HTR-8/SVneo (cell line): ENCODE results near the gene BMAL2.

Experiments
- DNase-seq: peaks from one replicate; pipeline ENCODE4 v3.0.0; 2011; ENCODE audit warnings: low spot score, mixed read lengths; ENCODE audit not compliant: insufficient read length
- FAIRE-seq: peaks from 2 replicates; lab custom pipeline; 2011; peaks lifted over from hg19 to GRCh38; lab: Jason Lieb, UNC

BMAL2 gene, protein sequence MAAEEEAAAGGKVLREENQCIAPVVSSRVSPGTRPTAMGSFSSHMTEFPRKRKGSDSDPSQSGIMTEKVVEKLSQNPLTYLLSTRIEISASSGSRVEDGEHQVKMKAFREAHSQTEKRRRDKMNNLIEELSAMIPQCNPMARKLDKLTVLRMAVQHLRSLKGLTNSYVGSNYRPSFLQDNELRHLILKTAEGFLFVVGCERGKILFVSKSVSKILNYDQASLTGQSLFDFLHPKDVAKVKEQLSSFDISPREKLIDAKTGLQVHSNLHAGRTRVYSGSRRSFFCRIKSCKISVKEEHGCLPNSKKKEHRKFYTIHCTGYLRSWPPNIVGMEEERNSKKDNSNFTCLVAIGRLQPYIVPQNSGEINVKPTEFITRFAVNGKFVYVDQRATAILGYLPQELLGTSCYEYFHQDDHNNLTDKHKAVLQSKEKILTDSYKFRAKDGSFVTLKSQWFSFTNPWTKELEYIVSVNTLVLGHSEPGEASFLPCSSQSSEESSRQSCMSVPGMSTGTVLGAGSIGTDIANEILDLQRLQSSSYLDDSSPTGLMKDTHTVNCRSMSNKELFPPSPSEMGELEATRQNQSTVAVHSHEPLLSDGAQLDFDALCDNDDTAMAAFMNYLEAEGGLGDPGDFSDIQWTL

DNA sequence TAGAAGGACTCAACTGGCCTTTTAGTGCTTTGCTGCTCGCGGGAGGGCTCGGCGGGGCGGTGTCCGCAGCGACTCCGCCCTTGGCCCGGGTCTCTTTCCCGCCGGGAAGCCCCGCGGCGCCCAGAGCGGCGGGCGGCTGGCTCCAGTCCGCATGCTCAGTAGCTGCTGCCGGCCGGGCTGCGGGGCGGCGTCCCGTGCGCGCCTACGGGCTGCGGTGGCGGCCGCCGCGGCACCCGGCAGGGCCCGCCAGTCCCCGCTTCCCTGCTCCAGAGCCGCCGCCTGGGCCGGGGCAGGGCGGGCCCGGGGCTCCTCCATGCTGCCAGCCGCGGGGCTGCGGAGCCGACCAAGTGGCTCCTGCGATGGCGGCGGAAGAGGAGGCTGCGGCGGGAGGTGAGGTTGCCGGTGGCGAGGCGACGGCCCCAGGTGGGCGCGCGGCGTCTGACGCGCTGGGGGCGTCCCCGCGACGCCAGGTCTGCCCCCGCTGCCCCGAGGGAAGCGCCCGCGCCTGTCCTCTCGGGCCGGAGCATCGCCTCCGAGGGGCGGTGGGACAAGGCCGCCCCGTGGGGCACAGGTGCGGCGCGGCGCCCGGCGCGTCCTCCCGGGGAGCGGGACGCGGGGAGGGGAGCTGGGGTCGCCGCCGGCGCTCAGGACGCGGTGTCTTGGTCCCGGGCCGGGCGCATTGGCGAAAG is at the start of gene BMAL2:
Gene BMAL2, plus strand, starts transcription at position 123 of the 689 bp plus-strand sequence. Its CDS starts 237 bp downstream, at position 360.
- DNase-seq (peak; percentile 53), FAIRE-seq (no peak)

DNA sequence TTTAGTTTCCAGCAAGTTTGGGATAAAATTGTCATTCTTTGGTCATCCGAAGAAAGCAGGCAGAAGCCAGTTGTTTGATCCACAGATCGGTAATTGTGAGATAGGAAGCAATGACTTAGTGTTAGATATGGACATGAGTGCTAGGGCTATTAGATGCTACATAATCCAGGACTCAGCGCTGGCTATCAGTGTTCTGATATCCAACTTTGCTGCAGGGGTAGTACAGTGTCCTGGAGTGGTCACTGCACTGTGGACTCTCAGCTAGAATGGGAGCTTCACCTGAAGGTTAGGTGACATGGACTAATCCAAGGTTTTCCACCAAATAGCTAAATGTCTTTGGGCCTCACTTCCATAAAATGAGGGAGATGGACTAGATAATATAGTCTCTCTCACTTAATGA is 48.6 kb upstream of the BMAL2 start:
- peak; percentile 64 for FAIRE-seq
- no peak for DNase-seq

DNA sequence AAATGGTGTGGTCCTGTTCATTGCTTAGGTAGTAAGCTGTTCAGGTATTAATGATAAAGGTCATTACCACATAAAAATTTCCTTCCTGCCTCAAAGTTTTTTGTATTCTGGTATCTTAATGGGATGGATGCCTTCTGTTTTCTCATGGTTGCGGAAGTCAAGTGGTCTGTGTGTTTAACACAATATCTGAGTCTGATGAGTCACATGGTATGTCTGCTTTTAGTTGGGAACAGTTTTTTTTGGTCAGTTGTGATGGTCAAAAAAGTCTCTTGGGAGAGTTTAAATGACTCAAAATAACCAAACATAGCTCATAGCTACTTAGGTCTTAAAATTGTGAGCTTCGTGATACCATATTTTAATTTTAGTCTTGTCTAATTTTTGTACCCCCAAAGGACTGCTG is 47.9 kb upstream of the BMAL2 start:
- no peak for FAIRE-seq
- DNase-seq = no peak

DNA sequence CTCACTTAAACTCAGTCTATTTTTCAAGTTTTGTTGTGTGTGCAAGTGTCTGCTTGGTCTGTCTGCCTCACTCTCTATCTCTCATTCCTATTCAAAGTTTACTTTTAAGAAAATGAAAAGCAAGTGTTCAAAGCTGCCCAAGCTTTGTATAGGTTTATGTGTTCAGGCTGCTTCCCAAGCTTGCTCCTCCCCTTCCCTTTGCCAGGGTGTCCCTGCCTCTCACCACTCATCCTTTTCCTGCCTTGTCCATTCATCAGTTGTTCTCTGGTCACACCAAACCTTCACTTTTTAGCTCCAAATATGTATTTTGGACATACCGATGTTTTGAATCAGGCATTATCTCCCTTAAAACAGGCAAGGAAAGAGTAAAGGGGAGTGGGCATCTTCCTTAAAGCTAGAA is 47.2 kb upstream of the BMAL2 start:
- FAIRE-seq = peak; percentile 76
- DNase-seq = no peak

DNA sequence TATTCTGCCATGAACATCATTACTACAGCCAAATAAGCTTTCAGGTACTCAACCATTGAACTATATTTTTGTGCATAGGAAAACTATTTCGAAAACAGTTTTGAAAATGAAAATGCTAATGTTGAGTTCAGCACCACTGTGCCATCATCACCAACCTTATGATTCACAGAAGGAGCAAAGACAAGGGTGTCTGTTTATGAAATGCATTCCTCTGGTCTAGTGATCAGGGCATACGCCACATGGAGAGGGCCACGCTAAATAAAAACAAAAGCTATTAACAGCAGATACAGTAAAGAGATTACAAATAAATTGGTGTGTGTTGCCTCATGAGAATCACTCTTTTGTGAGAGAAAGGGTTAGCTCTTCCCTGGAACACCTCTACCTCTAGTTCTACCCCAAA is 43.2 kb upstream of the BMAL2 start:
- FAIRE-seq (no peak), DNase-seq (no peak)

DNA sequence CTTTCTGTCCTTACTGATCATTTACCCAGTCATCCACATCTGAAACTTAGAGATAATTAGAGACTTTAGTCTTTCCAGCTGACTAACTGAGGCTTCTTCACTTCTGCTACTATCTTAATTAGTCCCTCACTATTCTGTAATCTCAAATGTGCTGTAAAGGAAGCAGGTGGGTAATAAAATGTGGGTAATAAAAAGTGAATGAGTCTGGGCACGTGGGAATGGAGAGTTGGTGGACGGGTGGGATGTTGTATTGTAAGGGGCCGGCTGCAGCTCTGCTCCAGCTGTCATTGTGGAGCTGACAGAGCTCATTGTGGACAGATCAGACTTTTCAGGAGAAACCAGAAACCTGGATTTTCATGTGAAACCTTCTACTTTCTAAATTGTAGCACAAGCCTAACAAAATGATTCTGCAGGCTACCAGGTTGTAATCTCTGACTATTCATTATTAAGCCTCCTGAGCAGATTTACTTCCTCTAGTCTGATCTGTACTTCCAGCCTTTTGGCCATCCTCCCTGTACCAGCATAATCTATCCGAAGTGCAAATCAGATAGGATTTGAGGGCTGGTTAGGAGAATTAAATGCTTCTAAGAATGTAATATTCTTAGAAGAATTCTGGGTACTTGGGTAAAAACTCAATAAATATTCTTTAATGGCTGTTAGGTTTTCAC is 42.0 kb upstream of the BMAL2 start:
- FAIRE-seq = peak; percentile 44
- no peak for DNase-seq

DNA sequence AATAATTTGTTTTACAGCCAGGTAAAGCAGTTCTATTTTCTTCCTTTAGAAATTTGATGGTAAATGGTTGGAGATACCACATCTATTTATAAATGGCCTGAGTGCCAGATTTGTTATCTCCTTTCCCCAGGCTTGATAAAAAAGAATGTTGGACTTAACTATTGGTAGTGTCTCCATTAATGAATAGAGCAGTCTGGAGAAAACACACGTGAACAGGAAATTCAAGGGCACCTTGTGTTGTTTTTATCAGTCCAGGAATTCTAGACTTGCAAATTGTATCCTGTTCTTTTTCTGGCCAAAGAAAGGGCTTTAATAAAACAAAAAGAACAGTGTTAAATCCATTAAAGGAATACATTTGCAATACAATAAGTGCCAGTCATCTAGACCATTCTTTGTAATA is 40.8 kb upstream of the BMAL2 start:
- FAIRE-seq = no peak

DNA sequence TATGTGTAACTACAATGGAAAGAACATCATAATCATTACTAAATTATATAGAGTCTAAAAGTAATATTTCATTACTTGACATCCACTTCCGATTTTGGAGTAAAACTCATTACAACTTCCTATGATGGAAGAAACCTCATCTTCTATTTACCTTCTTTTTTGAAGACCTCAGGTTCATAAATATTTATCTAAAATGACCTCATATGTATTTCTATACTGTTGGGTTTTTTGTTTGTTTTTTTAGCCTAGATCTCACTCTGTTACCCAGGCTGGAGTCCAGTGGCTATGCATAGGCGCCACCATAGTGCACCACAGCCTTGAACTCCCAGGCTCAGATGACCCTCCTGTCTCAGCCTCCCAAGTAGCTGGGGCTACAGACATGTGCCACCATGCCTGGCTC is 39.9 kb upstream of the BMAL2 start:
- FAIRE-seq = no peak

More for the DNA sequence above, 40.8 kb upstream of the BMAL2 start:
- no peak for DNase-seq

DNA sequence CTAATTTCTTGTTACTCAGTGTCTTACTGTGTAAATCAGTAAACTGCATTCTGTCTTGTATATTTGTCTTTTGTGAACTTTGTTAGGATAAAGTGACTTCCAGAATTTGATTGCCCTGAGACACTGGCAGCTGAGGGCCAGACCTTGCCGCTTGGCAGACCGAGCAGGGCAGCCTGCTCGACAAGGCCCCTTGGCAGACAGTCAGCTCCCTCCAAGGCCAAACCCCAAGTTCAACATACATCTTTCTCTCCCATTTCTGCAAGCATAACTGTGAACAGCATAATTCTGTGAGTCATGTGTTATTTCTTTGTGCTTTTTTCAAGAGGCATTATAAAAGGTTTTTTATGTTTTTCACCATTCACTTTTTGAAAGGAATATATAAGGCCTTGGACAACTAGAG is 39.2 kb upstream of the BMAL2 start:
- FAIRE-seq = peak; percentile 57
- no peak for DNase-seq

More for the DNA sequence above, 39.9 kb upstream of the BMAL2 start:
- DNase-seq = no peak

DNA sequence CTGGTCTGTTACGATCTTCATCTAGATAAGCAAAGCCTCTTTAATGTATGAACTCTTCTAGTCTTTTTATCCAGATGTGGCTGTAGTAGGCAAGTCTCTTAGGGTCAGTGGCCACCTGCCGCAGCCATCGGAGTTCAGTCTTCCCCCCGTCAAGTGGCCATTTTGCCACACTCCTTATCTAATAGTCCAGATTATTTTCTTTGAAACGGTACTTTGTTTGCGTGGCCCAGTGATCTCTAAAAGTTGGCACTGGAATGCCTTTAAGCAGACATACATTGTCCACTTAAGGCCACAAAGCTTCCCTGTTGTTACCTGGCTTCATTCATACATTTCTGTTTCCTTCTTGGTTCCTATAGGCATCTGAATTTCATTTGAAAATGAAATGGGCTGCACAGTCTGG is 36.0 kb upstream of the BMAL2 start:
- no peak for FAIRE-seq

DNA sequence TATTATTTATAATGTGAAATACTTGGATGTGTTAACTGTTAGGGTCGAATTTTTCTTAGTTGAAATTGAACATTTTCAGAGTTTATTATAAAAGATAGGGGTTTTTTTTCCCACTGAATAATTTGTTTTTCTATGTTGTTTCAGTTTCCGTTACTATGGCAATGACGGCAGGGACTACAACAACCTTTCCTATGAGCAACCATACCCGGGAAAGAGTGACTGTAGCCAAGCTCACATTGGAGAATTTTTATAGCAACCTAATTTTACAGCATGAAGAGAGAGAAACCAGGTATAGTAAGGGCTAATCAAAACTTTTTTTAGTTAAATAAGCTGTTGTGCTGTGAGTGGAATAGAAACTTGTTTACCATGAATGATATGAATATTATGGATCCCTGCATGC is 35.1 kb upstream of the BMAL2 start:
- DNase-seq = no peak
- no peak for FAIRE-seq

More for the DNA sequence above, 36.0 kb upstream of the BMAL2 start:
- no peak for DNase-seq

DNA sequence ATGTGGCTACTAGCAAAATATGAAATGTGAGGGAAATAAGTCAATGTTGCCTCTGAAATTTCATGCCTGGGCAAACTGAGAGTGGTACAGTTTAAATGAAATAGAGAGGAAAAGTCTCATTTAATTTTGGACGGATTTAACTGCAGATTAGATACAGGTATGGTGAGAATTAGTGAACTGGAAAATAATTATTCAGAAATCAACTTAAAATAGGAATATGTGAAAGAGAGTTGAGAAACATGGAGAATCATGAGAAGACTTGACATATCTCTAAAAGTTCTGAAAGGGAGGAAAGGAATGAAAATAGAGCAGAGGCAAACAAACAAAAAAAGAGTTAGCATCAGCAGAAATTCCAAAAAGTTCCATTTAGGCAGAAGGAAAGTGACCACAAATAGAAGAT is 33.5 kb upstream of the BMAL2 start:
- FAIRE-seq (no peak), DNase-seq (no peak)

DNA sequence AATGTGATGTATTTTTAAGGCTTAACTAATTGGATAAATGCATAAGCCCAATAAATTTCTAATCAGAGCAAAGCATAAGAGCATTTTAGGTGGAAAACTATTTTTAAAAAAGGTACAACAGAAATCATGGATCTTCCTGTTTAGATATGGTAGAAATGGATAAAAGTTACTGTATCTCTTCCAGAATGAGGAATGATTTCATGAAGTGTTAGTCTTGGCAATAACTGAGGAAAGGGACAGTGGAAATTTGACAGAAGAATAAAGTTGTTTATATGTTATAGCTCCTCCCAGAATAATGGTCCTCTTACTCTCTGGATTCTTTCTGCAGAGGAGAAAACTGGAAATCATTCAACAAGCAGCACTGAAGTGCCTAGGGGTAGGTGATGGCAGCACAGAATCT is 32.4 kb upstream of the BMAL2 start:
- no peak for DNase-seq

DNA sequence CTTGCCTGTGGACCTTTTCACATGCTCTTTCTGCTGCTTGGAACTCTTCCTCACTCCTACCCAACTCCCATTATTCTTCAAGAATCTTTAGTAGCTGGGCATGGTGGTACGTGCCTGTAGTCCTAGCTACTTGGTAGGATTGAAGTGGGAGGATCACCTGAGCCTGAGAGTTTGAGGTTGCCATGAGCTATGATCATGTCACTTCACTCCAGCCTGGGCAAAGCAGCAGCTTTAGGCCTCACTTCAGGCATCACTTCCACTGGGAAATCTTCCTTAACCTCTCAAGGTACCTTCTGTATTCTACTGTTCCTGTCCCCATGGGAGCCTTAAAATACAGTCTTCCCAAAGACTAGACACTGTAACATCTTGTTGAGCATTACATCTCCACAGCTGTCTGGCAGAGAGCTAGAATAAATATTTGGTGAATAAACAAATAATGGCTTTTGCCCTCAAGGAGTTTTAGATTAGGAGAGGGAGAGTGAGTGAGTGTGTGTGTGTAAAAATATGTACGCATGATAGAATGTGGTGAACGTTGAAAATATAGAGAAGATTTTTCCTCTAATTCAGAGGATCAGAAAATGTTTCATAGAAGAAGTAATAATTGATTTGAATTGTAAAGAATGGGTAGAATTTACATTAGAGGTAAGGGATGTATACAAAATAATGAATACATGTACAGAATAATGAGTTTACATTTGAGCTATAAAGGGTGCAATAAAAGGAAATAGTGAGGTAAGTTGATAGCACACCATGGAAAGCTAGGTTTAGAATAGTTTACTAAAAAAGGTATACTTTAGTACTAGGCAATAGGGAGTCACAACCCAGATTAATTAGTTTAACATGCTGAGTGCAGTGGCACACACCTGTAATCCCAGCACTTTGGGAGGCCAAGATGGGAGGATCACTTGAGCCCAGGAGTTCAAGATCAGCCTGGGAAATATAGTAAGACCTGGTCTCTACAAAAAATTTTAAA is 29.2 kb upstream of the BMAL2 start:
- FAIRE-seq (no peak), DNase-seq (no peak)

More for the DNA sequence above, 32.4 kb upstream of the BMAL2 start:
- FAIRE-seq = no peak

DNA sequence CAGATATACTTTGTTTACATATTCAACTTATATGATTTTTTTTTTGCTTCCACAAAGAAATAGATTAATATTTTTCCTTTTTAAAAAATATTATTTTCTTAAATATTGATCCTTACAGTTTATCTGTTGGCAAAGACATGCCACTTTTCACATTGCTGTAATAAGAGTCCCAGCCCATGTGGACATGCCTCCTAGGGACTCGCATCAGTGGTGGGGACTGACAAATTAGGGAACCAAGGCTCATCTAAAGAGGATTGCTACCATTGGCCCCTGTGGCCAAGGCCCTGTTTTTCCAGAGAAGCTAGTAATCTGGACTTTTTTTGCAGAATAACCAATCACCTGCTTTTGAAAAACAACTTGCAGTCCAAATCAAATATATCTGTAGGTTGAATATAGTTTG is 27.8 kb upstream of the BMAL2 start:
- DNase-seq (no peak), FAIRE-seq (no peak)

DNA sequence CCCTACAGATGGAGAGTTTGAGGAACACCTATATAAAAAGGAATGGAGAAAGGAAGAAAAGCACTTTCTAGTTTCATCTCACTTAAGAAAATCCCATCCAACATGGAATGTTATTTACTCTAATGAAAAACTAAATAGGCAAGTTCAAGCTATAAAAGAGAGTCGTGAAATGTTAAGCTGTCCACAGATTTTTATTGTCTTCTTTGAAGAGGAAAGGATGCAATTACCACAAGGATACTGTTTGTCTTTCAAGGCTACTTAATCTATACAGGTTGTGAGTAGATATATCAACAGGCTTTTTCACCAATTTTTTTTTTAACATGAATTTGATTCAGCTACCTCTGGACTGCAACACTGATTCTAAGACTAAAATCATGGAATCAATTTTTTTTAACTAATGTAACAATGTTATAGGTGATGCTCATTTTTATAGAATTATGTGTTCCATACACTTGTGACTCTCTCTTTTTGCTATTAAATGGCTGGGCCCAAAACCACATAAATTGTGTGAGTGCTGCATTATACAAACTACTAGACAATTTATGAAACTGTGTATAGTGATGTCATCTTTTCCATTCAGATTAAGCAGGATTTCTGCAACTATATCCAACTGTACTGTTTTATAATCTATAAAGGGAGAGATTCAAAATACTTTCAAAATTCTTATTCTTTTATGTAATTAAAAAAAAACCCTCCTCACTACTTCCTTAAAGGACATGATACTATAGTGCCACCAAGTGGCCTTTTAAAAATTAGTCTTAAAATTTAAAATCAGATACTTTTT is 26.8 kb upstream of the BMAL2 start:
- FAIRE-seq (no peak), DNase-seq (peak; percentile 11)

DNA sequence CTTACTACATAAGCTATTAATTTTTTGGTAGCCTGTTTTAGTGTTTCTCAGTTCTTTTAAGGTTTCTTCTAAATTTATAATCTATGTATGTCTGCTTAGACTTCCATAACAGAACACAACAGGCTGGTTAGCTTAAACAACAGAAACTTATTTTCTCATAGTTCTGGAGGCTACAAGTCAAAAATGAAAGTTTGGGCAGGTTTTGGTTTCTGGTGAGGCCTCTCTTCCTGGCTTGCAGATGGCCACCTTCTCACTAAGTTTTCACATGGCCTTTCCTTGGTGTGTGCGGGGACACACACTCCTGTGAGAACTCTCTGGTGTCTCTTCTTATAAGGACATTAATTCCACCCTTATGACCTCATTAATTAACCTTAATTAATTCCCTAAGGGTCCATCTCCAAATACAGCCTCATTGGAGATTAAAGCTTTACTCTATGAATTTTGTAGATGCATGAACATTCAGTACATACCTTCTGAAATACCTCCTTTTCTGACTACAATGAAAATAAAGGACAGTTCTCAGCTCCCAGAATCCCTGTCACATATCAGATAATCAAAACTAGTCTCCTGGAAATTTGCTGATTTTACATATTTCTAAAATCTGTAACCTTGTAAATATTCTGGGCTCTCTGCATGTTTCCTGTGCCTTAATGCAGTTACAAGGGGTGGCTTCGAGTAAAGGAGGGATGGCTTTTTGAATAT is 23.2 kb upstream of the BMAL2 start:
- DNase-seq = no peak
- no peak for FAIRE-seq

DNA sequence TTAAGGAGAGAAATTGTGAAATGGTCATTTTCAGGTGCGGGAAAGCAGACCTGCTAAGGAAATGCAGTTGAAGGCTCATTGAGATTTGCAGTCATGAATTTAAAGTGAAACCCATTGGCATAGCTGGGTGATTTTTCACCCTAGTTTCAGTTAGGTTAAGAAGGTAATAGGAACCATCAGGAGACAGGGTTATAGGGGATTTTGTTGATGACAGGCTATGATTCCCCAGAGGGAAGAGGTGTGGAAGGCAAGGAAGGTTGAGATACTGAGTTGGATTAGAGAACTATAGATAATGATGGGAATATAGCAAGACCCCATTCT is 22.7 kb upstream of the BMAL2 start:
- FAIRE-seq (no peak), DNase-seq (no peak)
